SK-N-SH treated with all-trans-retinoic acid at 6 μM for 48 hours (cell line): ENCODE measurements around the gene DCAF8L2.
"Not testable (repeated sequence)": the region's sequence is repeated elsewhere in the genome, so short reads cannot be mapped to it uniquely, and the experiment has no call there.

ENCODE experiments used
- ATAC-seq: fragments of 200-7000 bp; cut with Tn5 transposase; 3 replicates; pipeline ENCODE4 v1.9.1; 2020; ENCODE audit warnings: mild to moderate bottlenecking, moderate library complexity
- ARNTL ChIP-seq: fragments of 450-650 bp; formaldehyde crosslinking; IDR thresholded peaks from 2 replicates; pipeline ENCODE4 v1.5.0; 2020; ENCODE audit warnings: low read depth, mild to moderate bottlenecking, moderate library complexity, borderline replicate concordance
- BACH2 ChIP-seq: fragments of 250-450 bp; sonication (Bioruptor Pico); IDR thresholded peaks from 2 replicates; pipeline ENCODE4 v1.9.0; 2021; ENCODE audit warnings: mild to moderate bottlenecking, borderline replicate concordance
- CSDC2 ChIP-seq: fragments of 250-450 bp; sonication (Bioruptor Pico); IDR thresholded peaks from 2 replicates; pipeline ENCODE4 v1.5.0; 2020; ENCODE audit warnings: mild to moderate bottlenecking, moderate library complexity
- ESRRG ChIP-seq: fragments of 250-450 bp; sonication (Bioruptor Pico); IDR thresholded peaks from 2 replicates; pipeline ENCODE4 v1.6.1; 2021; ENCODE audit warnings: mild to moderate bottlenecking
- GLIS3 ChIP-seq: fragments of 250-450 bp; sonication (Bioruptor Pico); IDR thresholded peaks from 2 replicates; pipeline ENCODE4 v1.5.0; 2020; ENCODE audit warnings: mild to moderate bottlenecking, moderate library complexity
- ISL1 ChIP-seq: fragments of 250-450 bp; sonication (Bioruptor Pico); IDR thresholded peaks from 2 replicates; pipeline ENCODE4 v2.1.2; 2022; ENCODE audit warnings: mild to moderate bottlenecking, moderate library complexity
- PATZ1 ChIP-seq: fragments of 250-450 bp; sonication (Bioruptor Pico); IDR thresholded peaks from 2 replicates; pipeline ENCODE4 v1.8.0; 2020; ENCODE audit warnings: mild to moderate bottlenecking, moderate library complexity, borderline replicate concordance
- PPARA ChIP-seq: fragments of 250-450 bp; sonication (Bioruptor Pico); IDR thresholded peaks from 2 replicates; pipeline ENCODE4 v1.5.0; 2020; ENCODE audit warnings: mild to moderate bottlenecking, borderline replicate concordance
- SNAI2 ChIP-seq: fragments of 250-450 bp; sonication (Bioruptor Pico); IDR thresholded peaks from 2 replicates; pipeline ENCODE4 v1.5.0; 2020; ENCODE audit warnings: mild to moderate bottlenecking, moderate library complexity
- TCF4 ChIP-seq: fragments of 250-450 bp; sonication (Bioruptor Pico); IDR thresholded peaks from 2 replicates; pipeline ENCODE4 v1.8.0; 2021; ENCODE audit warnings: mild to moderate bottlenecking, moderate library complexity, borderline replicate concordance
- TOX ChIP-seq: fragments of 250-450 bp; sonication (Bioruptor Pico); IDR thresholded peaks from 2 replicates; pipeline ENCODE4 v1.8.0; 2021; ENCODE audit warnings: mild to moderate bottlenecking, moderate library complexity, borderline replicate concordance
- TSHZ2 ChIP-seq: fragments of 250-450 bp; sonication (Bioruptor Pico); IDR thresholded peaks from 2 replicates; pipeline ENCODE4 v1.5.0; 2020; ENCODE audit warnings: mild to moderate bottlenecking, moderate library complexity
- ZC3H10 ChIP-seq: fragments of 250-450 bp; sonication (Bioruptor Pico); IDR thresholded peaks from 2 replicates; pipeline ENCODE4 v1.5.1; 2021; ENCODE audit warnings: mild to moderate bottlenecking, moderate library complexity
- ZFP3 ChIP-seq: fragments of 250-450 bp; sonication (Bioruptor Pico); IDR thresholded peaks from 2 replicates; pipeline ENCODE4 v1.5.0; 2020; ENCODE audit warnings: mild to moderate bottlenecking, moderate library complexity
- ZFP30 ChIP-seq: fragments of 450-650 bp; formaldehyde crosslinking; IDR thresholded peaks from 2 replicates; pipeline ENCODE4 v1.5.0; 2022; ENCODE audit warnings: mild to moderate bottlenecking, moderate library complexity
- ZNF565 ChIP-seq: fragments of 450-650 bp; formaldehyde crosslinking; conservative IDR thresholded peaks from 2 replicates; pipeline ENCODE4 v1.5.0; 2020; ENCODE audit warnings: low read depth, mild to moderate bottlenecking, moderate library complexity
- ZNF70 ChIP-seq: fragments of 450-650 bp; formaldehyde crosslinking; IDR thresholded peaks from 2 replicates; pipeline ENCODE4 v1.5.0; 2020; ENCODE audit warnings: mild to moderate bottlenecking, moderate library complexity
- ZNF8 ChIP-seq: fragments of 450-650 bp; formaldehyde crosslinking; IDR thresholded peaks from 2 replicates; pipeline ENCODE4 v1.5.0; 2020; ENCODE audit warnings: mild to moderate bottlenecking, moderate library complexity
- TF ChIP-seq, protein P1 (sequence below): fragments of 250-450 bp; sonication (Bioruptor Pico); IDR thresholded peaks from 2 replicates; pipeline ENCODE4 v1.8.0; 2021; ENCODE audit warnings: low read depth, mild to moderate bottlenecking, moderate library complexity, borderline replicate concordance
- TF ChIP-seq, protein P2 (sequence below): fragments of 250-450 bp; sonication (Bioruptor Pico); IDR thresholded peaks from 2 replicates; pipeline ENCODE4 v1.5.1; 2020; ENCODE audit warnings: low read depth, mild to moderate bottlenecking, moderate library complexity
- TF ChIP-seq, protein P3 (sequence below): fragments of 250-450 bp; sonication (Bioruptor Pico); IDR thresholded peaks from 2 replicates; pipeline ENCODE4 v1.5.1; 2021; ENCODE audit warnings: mild to moderate bottlenecking, moderate library complexity

Gene DCAF8L2

GRCh38 chrX:27590044-27590443 is at the start of gene DCAF8L2:
TSS of gene DCAF8L2 (plus strand) at chrX:27590344. CDS start at chrX:27746896, 156,552 bp downstream.
- no peak for ATAC-seq
- no peak for TF ChIP-seq PATZ1 (CRISPR knock-in tag)
- TF ChIP-seq ISL1, result no peak
- TF ChIP-seq GLIS3 (CRISPR knock-in tag), result no peak
- TF ChIP-seq CSDC2 (CRISPR knock-in tag), result no peak
- no peak for TF ChIP-seq ZFP30 (CRISPR knock-in tag)
- TF ChIP-seq, protein P1, sequence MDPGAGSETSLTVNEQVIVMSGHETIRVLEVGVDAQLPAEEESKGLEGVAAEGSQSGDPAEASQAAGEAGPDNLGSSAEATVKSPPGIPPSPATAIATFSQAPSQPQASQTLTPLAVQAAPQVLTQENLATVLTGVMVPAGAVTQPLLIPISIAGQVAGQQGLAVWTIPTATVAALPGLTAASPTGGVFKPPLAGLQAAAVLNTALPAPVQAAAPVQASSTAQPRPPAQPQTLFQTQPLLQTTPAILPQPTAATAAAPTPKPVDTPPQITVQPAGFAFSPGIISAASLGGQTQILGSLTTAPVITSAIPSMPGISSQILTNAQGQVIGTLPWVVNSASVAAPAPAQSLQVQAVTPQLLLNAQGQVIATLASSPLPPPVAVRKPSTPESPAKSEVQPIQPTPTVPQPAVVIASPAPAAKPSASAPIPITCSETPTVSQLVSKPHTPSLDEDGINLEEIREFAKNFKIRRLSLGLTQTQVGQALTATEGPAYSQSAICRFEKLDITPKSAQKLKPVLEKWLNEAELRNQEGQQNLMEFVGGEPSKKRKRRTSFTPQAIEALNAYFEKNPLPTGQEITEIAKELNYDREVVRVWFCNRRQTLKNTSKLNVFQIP (CRISPR knock-in tag), result no peak
- TF ChIP-seq ZNF70, result no peak
- no peak for TF ChIP-seq ESRRG
- no peak for TF ChIP-seq SNAI2 (CRISPR knock-in tag)
- TF ChIP-seq ZNF565 (CRISPR knock-in tag), result no peak
- no peak for TF ChIP-seq TOX (CRISPR knock-in tag)
- no peak for TF ChIP-seq BACH2
- no peak for TF ChIP-seq TCF4 (CRISPR knock-in tag)
- TF ChIP-seq ZNF8, result no peak
- no peak for TF ChIP-seq ARNTL (CRISPR knock-in tag)
- no peak for TF ChIP-seq ZFP3 (CRISPR knock-in tag)
- TF ChIP-seq, protein P2, sequence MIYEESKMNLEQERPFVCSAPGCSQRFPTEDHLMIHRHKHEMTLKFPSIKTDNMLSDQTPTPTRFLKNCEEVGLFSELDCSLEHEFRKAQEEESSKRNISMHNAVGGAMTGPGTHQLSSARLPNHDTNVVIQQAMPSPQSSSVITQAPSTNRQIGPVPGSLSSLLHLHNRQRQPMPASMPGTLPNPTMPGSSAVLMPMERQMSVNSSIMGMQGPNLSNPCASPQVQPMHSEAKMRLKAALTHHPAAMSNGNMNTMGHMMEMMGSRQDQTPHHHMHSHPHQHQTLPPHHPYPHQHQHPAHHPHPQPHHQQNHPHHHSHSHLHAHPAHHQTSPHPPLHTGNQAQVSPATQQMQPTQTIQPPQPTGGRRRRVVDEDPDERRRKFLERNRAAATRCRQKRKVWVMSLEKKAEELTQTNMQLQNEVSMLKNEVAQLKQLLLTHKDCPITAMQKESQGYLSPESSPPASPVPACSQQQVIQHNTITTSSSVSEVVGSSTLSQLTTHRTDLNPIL, result no peak
- TF ChIP-seq PPARA, result no peak
- no peak for TF ChIP-seq ZC3H10 (CRISPR knock-in tag)
- TF ChIP-seq, protein P3, sequence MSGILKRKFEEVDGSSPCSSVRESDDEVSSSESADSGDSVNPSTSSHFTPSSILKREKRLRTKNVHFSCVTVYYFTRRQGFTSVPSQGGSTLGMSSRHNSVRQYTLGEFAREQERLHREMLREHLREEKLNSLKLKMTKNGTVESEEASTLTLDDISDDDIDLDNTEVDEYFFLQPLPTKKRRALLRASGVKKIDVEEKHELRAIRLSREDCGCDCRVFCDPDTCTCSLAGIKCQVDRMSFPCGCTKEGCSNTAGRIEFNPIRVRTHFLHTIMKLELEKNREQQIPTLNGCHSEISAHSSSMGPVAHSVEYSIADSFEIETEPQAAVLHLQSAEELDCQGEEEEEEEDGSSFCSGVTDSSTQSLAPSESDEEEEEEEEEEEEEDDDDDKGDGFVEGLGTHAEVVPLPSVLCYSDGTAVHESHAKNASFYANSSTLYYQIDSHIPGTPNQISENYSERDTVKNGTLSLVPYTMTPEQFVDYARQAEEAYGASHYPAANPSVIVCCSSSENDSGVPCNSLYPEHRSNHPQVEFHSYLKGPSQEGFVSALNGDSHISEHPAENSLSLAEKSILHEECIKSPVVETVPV (CRISPR knock-in tag), result no peak
- TF ChIP-seq, all 23 proteins: peak for 0

DNA sequence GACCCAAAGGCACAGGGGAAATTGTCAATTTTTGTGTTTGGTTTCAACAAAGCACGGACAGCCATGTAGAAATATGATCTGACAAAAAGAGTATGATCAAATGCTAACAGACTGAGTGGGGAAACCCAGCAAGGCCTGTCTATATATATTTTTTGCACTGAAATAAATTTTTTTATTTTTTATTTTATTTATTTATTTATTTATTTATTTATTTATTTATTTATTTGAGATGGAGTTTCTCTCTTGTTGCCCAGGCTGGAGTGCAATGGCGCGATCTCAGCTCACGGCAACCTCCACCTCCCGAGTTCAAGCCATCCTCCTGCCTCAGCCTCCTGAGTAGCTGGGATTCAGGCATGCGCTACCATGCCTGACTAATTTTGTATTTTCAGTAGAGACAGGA is 49.0 kb upstream of the DCAF8L2 start:
- ATAC-seq, result not testable (repeated sequence)

DNA sequence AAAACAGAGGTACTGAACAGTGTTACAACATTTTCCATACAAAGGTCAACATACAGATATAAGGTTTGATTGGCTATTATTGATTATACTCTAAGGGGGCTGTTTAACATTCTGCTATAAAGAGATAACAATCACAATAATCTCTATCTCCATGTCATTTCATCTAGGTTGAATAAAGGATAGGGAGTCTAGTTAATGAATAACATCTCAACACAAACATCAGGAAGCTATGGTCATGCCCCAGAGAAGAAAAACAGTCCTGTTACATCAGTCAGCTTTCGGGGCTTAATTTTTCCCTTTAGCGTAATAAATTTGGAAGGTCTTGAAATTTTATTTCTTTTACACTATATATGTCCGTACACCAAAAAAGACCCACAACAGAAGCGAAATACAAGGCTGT is 41.5 kb upstream of the DCAF8L2 start:
- no peak for TF ChIP-seq ZC3H10 (CRISPR knock-in tag)
- TF ChIP-seq ZNF70, result no peak
- no peak for TF ChIP-seq ZNF8
- ATAC-seq, result no peak

GRCh38 chrX:27549688-27550087 is 40.5 kb upstream of the DCAF8L2 start:
- no peak for ATAC-seq
- no peak for TF ChIP-seq ARNTL (CRISPR knock-in tag)
- TF ChIP-seq, protein P2, result no peak
- TF ChIP-seq ZNF565 (CRISPR knock-in tag), result no peak
- no peak for TF ChIP-seq CSDC2 (CRISPR knock-in tag)
- TF ChIP-seq ZNF70, result no peak
- TF ChIP-seq ZFP3 (CRISPR knock-in tag), result no peak
- TF ChIP-seq ESRRG, result no peak
- TF ChIP-seq SNAI2 (CRISPR knock-in tag), result no peak
- TF ChIP-seq ZC3H10 (CRISPR knock-in tag), result no peak
- TF ChIP-seq ZNF8, result no peak
- TF ChIP-seq TSHZ2 (CRISPR knock-in tag), result no peak
- TF ChIP-seq, protein P1 (CRISPR knock-in tag), result no peak
- no peak for TF ChIP-seq PATZ1 (CRISPR knock-in tag)
- no peak for TF ChIP-seq TCF4 (CRISPR knock-in tag)
- TF ChIP-seq PPARA, result no peak
- no peak for TF ChIP-seq ISL1
- no peak for TF ChIP-seq TOX (CRISPR knock-in tag)
- TF ChIP-seq BACH2, result no peak
